ENCODE results near the gene SMARCD1. TPM values are rescaled to one million over a fixed set of nuclear protein-coding genes. Genes with fewer than 3 reads are reported as not detected.

SMARCD1 gene
- total and polyA plus RNA-seq, 2 experiments from 2014 or later: 124 to 287 TPM

DNA sequence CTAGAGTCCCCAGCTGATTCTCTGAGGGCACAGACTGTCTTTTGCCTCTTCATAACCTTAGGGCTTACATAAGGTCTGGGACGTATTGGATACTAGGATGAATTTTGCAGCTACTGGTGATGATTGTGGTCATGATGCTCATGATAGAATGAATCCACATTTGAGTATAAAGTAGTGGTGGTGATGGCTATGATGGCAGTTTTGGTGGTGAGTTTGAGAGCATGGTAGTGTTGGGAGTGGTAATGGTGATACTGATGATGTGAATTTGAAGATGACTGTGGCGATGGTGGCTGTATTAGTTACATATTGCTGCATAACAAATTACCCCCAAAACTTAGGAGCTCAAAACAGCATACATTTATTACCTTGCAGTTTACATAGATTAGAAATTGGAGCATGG is 41.8 kb upstream of the SMARCD1 start:
- H2AFZ ChIP-seq: no peak overlapping the region
- Mint-ChIP-seq H3K27ac (no peak overlapping the region), H3K36me3 (ENCODE audit: low read depth) (no peaks in the 10 kb centered on the region), H3K9me3 (no peaks in the 10 kb centered on the region), H3K27me3 (ENCODE audit: insufficient read depth, low read depth, poor library complexity) (peaks cover 11% of the 10 kb centered on the region), H3K4me3 (no peak overlapping the region), H3K4me1 (no peaks in the 10 kb centered on the region; the same call in 2 of the 3 replicates)
- TF ChIP-seq POLR2AphosphoS5 (IDR thresholded peaks at IDR 0.05; ENCODE audit: low read depth) (no peak), NANOG (IDR thresholded peaks at IDR 0.05; ENCODE audit: borderline replicate concordance) (no peak)
- H3K9me2 ChIP-seq (ENCODE audit: insufficient read depth): no peaks in the 10 kb centered on the region
- no peaks in the 10 kb centered on the region for H3F3A ChIP-seq (replicated peaks; ENCODE audit: low read depth)
- no peak overlapping the region for H3K4me2 ChIP-seq
- no peak overlapping the region for H3K4me3 ChIP-seq
- DNase-seq (ENCODE audit: low spot score): no peak
- H3K27ac ChIP-seq (ENCODE audit: low read depth): no peak overlapping the region
- no peaks in the 10 kb centered on the region for H3K4me1 ChIP-seq (ENCODE audit: insufficient read depth)
- no peaks in the 10 kb centered on the region for H3K36me3 ChIP-seq (ENCODE audit: insufficient read depth)
- peaks cover 25% of the 10 kb centered on the region for H3K27me3 ChIP-seq (ENCODE audit: insufficient read depth)
- no peaks in the 10 kb centered on the region for H3K79me2 ChIP-seq (replicated peaks; ENCODE audit: insufficient read depth)
- H4K20me1 ChIP-seq (replicated peaks; ENCODE audit: insufficient read depth): no peaks in the 10 kb centered on the region; the same call in 1 of the 2 replicates
- ATAC-seq: no peak

DNA sequence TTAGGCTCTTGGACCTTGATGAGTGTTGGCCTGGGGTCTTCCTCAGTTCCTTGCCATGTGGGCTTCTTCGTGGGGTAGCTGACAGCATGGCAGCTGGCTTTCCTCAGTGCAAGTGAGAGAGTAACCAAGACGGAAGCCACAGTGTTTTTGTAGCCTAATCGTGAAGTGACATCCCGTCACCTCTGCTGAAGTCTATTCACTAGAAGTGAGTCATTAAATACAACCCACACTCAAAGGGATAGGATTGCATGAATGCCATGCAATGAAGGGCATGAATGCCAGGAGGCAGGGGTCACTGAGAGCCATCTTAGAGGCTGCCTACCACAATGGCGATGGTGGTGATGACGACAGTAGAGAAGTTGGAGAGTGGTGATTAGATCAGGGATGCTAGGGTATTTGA is 41.3 kb upstream of the SMARCD1 start:
- no peak for DNase-seq (ENCODE audit: low spot score)
- H3K9me3 Mint-ChIP-seq: no peaks in the 10 kb centered on the region
- Histone ChIP-seq H3K27ac (ENCODE audit: low read depth) (no peak overlapping the region), H3K79me2 (replicated peaks; ENCODE audit: insufficient read depth) (no peaks in the 10 kb centered on the region), H3K27me3 (ENCODE audit: insufficient read depth) (peaks cover 30% of the 10 kb centered on the region), H3K4me2 (no peak overlapping the region), H3K36me3 (ENCODE audit: insufficient read depth) (no peaks in the 10 kb centered on the region), H3K4me1 (ENCODE audit: insufficient read depth) (no peaks in the 10 kb centered on the region), H3F3A (replicated peaks; ENCODE audit: low read depth) (no peaks in the 10 kb centered on the region), H3K9me2 (ENCODE audit: insufficient read depth) (no peaks in the 10 kb centered on the region), H4K20me1 (replicated peaks; ENCODE audit: insufficient read depth) (no peaks in the 10 kb centered on the region; the same call in 1 of the 2 replicates), H3K4me3 (no peak overlapping the region), H2AFZ (no peak overlapping the region)
- peaks cover 13% of the 10 kb centered on the region for H3K27me3 Mint-ChIP-seq (ENCODE audit: insufficient read depth, low read depth, poor library complexity)
- H3K36me3 Mint-ChIP-seq (ENCODE audit: low read depth): no peaks in the 10 kb centered on the region
- no peak for TF ChIP-seq EZH2 (IDR thresholded peaks at IDR 0.05; ENCODE audit: low read depth, unreplicated experiment)
- TF ChIP-seq JUNB (IDR thresholded peaks at IDR 0.05; ENCODE audit: unreplicated experiment): no peak
- TF ChIP-seq, protein P1, sequence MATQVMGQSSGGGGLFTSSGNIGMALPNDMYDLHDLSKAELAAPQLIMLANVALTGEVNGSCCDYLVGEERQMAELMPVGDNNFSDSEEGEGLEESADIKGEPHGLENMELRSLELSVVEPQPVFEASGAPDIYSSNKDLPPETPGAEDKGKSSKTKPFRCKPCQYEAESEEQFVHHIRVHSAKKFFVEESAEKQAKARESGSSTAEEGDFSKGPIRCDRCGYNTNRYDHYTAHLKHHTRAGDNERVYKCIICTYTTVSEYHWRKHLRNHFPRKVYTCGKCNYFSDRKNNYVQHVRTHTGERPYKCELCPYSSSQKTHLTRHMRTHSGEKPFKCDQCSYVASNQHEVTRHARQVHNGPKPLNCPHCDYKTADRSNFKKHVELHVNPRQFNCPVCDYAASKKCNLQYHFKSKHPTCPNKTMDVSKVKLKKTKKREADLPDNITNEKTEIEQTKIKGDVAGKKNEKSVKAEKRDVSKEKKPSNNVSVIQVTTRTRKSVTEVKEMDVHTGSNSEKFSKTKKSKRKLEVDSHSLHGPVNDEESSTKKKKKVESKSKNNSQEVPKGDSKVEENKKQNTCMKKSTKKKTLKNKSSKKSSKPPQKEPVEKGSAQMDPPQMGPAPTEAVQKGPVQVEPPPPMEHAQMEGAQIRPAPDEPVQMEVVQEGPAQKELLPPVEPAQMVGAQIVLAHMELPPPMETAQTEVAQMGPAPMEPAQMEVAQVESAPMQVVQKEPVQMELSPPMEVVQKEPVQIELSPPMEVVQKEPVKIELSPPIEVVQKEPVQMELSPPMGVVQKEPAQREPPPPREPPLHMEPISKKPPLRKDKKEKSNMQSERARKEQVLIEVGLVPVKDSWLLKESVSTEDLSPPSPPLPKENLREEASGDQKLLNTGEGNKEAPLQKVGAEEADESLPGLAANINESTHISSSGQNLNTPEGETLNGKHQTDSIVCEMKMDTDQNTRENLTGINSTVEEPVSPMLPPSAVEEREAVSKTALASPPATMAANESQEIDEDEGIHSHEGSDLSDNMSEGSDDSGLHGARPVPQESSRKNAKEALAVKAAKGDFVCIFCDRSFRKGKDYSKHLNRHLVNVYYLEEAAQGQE (IDR thresholded peaks at IDR 0.05; ENCODE audit: unreplicated experiment): no peak
- no peak overlapping the region for H3K4me3 Mint-ChIP-seq
- H3K27ac Mint-ChIP-seq: no peak overlapping the region
- ATAC-seq: no peak
- no peaks in the 10 kb centered on the region; the same call in 2 of the 3 replicates for H3K4me1 Mint-ChIP-seq

DNA sequence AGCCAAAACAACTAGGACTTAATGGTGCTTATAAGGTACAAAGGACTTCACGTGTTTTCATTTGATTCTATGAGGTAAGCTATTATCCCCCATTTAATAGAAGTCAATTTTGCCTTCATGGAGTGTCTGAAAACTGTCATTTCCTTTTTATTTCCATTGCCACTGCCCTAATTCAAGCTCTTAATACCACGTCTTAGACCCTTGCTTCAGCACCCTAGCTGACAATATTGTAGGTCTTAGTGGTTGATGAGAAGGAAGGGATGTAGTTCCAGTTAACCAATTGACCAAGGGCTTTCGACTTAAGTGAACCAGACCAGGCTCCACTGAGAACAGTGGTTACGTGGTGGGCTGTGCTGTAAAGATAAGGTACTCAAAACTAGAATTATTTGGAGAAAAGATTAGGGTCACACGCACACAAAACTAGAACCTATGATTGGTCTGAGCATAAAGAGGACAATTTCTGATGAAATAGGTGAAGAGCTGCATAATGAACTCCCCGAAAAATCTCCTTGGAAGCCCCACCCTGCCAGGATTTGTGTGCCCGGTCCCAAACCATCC is 37.4 kb upstream of the SMARCD1 start:
- peaks cover 8% of the 10 kb centered on the region; the same call in 1 of the 2 replicates for H3K4me1 ChIP-seq (ENCODE audit: insufficient read depth)
- ATAC-seq (no peak), DNase-seq (ENCODE audit: low spot score) (no peak)
- Mint-ChIP-seq H3K9me3 (no peaks in the 10 kb centered on the region; the same call in 2 of the 3 replicates), H3K4me1 (peaks cover 15% of the 10 kb centered on the region), H3K27me3 (ENCODE audit: insufficient read depth, low read depth, poor library complexity) (peaks cover 37% of the 10 kb centered on the region), H3K4me3 (no peak overlapping the region), H3K27ac (no peak overlapping the region), H3K36me3 (ENCODE audit: low read depth) (no peaks in the 10 kb centered on the region)
- no peaks in the 10 kb centered on the region for H3K9me2 ChIP-seq (ENCODE audit: insufficient read depth)
- H3K4me3 ChIP-seq: no peak overlapping the region
- no peaks in the 10 kb centered on the region for H3K36me3 ChIP-seq (ENCODE audit: insufficient read depth)
- no peak overlapping the region for H3K4me2 ChIP-seq
- H3K27me3 ChIP-seq (ENCODE audit: insufficient read depth): peaks cover 60% of the 10 kb centered on the region
- no peaks in the 10 kb centered on the region; the same call in 1 of the 2 replicates for H4K20me1 ChIP-seq (replicated peaks; ENCODE audit: insufficient read depth)
- peaks cover 5% of the 10 kb centered on the region; the same call in 1 of the 2 replicates for H3F3A ChIP-seq (replicated peaks; ENCODE audit: low read depth)
- H3K27ac ChIP-seq (ENCODE audit: low read depth): no peak overlapping the region
- TF ChIP-seq EZH2phosphoT487 (IDR thresholded peaks at IDR 0.05; ENCODE audit: unreplicated experiment) (no peak), ZNF114 (CRISPR knock-in tag; IDR thresholded peaks at IDR 0.05) (no peak), JUNB (IDR thresholded peaks at IDR 0.05; ENCODE audit: unreplicated experiment) (no peak), ZNF331 (CRISPR knock-in tag; IDR thresholded peaks at IDR 0.05; ENCODE audit: low read depth) (no peak), NANOG (IDR thresholded peaks at IDR 0.05; ENCODE audit: borderline replicate concordance) (no peak)
- TF ChIP-seq, protein P1 (IDR thresholded peaks at IDR 0.05; ENCODE audit: unreplicated experiment): no peak
- no peak overlapping the region for H2AFZ ChIP-seq
- no peaks in the 10 kb centered on the region for H3K79me2 ChIP-seq (replicated peaks; ENCODE audit: insufficient read depth)
